ENCODE data around the gene OSBPL1A.

OSBPL1A gene

DNA sequence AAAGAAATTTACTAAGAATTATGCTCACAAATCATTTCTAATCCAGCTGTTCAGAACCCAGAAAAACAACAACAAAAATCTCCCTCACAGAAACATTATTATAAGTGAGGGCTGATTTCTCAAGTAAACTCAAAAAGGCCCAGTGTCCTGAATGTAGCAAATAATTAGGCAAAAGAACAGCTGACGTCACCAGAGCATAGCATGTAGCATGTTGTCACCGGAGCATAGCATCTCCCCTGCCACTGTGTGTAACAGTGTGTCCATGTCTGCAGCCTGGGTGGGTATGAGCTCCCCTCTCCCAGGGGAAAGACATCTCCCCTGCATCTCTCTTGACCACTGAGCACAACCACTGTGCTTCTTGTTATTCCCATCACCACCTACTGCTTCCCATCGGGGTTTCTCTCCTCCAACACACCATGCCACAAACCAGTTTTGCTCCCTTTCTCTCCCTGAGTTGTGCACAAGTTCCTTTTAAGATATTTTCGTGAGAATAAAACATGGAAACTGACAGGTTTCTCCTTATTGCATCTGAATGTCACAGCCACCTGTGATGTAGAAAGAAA is 132.0 kb downstream of the OSBPL1A start:
- no peak for DNase-seq

GRCh38 chr18:24263050-24263449 is 134.6 kb downstream of the OSBPL1A start:
- no peak for DNase-seq

- no peak for DNase-seq
These were observed 135.5 kb downstream of the OSBPL1A start for GRCh38 chr18:24262087-24262486.

- DNase-seq: no peak
These were observed 137.6 kb downstream of the OSBPL1A start for GRCh38 chr18:24259869-24260641.

DNA sequence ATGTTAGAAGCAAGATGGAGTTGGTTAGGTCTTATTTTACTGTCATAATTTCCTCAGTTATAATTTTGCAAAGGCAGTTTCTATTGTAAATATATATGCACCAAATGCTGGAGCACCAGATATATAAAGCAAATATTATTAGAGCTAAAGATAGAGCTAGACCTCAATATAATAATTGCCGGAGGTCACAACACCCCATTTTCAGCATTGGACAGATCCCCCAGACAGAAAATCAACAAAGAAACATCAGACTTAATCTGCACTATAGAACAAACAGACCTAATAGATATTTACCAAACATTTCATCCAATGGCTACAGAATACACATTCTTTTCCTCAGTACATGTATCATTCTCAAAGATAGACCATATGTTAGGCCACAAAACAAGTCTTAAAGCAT is 143.6 kb downstream of the OSBPL1A start:
- DNase-seq: no peak

DNA sequence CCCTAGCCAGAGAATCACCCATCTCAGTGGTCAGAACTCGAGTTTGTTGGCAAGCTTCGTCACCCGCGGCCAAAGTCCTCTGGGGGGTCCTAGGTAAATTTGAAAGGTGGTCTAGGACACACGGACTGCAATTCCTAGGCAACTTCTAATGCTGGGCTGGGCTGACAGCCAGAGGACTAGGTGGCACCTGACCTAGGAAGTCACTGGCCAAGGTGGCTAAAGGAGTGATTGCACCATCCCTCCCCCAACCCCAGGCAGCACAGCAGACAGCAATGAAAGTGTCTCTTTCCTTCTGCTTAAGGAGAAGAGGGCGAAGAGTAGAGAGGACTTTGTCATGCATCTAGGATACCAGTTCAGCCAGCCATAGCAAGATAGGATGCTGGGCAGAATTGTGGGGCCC is 147.9 kb downstream of the OSBPL1A start:
- DNase-seq: no peak

DNA sequence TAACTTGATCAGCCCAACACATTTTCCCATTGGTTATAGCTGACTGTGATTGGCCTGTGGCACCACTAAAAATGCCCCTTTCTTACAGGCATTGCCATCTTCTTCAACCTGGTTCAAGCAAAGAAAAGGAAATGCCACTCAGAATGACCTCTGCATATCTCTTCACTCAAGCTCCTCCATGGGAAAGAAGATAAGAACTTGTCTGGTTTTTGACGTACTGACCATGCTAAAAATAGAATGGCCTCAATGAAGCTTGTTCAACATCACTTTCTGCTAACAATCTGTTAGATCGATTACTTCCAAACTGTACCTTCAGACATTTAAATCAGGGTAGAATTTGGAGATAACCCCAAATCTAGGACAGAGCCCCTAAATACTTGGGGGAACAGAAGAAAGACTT is 149.3 kb downstream of the OSBPL1A start:
- no peak for DNase-seq

GRCh38 chr18:24246143-24246542 is 151.5 kb downstream of the OSBPL1A start:
- DNase-seq: no peak

DNA sequence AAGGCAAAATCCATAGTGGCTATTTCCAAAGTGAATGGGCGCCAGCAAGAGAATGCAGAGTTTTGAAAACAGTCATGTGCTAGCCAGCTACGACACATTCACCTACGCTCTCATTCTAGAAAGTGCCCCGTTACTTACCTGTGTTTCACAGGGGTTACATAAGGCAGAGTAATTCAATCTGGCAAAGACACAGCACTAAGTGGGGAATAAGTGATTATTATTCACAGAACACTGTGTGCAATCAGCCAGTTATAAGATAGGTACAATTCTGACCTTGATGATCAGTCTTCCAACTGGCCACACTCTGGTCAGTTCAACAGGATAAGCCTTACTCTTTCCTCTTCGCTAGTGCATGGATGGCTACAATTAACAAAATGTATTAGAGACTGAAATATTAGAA is 152.9 kb downstream of the OSBPL1A start:
- DNase-seq: no peak

GRCh38 chr18:24243677-24244076 is 153.9 kb downstream of the OSBPL1A start:
- DNase-seq: no peak

GRCh38 chr18:24239341-24239740 is 158.3 kb downstream of the OSBPL1A start:
- DNase-seq: no peak

- peak; percentile 87 for DNase-seq
These were observed 159.2 kb downstream of the OSBPL1A start for GRCh38 chr18:24238387-24238786.

DNA sequence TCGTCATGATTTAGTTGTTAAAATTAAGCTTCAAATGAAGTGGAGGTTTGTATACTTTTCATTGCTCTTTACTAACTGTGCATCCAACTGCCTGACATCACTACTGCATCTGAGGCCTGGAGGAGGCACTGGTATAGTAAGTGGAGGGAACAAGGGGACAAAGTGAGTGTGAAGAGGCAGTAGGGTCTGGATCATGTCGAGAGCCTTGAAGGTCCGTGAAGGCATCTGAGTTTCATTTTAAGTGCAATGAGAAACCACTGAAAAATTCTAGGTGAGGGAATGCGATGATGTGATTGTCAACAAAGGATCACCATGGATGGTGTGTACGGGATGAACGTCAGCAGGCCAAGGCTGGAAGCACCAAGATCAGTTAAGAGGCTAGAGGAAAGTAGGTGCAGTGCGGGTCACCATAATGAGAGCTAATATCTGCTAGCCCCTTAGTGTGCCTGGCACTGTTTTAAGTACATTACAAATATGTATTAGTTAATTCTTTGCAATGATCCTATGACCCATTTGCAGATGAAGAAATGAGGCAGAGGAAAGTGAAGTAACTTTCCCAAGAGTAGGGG is 162.7 kb downstream of the OSBPL1A start:
- DNase-seq: no peak

DNA sequence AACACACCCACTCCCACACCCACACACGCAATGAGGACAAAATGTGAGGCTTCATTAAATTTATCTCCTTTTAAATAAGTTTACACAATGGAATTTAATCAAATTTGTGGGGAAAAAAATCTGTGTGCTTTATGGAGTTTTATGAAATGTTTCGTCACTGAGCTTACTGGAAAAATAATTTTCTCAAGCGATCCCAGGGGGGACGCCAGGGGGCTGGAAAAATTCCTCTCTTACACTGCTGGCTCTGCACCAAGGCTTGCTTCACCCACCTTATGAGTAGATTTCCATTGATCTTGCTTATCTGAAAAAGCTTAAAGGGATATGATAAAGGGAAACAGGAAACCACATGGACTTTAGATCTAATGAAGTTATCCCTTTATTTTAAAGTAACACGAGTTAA is 163.3 kb downstream of the OSBPL1A start:
- DNase-seq: no peak

DNA sequence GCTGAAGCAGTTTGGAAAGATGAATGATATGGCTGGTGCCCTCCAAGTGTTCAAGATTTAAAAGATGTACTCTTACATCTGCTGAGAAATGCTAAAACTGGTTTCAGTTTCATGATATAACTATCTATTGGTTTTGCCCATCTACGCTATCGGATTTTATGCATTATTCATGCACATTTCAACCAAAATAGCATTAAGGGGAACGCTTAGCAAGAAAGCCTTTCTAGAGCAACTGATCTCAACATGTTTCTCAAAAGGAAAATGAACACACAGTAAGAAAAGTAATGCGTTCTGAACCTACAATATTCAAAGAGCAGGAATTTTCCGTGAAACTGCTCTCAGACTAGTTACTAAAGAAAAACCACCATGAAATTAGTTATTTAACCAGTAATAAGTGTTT is 164.8 kb downstream of the OSBPL1A start:
- no peak for DNase-seq

GRCh38 chr18:24231773-24232735 is 165.6 kb downstream of the OSBPL1A start:
- no peak for DNase-seq

DNA sequence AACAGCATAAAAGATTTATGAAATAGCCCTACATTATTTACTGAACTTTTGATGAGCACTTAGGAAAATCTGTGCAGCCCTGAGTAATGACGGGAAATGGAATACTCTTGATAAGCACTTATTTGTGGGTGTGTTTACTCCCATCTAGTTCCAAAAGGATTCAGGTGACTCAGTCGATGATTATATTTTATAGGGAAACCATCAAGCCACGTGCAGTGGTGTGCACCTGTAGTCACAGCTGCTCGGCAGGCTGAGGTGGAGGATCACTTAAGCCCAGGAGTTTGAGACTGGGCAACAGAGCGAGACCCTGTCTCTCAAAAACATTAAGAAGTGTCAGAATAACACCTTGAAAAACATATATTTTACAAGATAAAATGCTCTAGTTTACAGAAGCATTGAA is 166.9 kb downstream of the OSBPL1A start:
- DNase-seq: peak; percentile 23

DNA sequence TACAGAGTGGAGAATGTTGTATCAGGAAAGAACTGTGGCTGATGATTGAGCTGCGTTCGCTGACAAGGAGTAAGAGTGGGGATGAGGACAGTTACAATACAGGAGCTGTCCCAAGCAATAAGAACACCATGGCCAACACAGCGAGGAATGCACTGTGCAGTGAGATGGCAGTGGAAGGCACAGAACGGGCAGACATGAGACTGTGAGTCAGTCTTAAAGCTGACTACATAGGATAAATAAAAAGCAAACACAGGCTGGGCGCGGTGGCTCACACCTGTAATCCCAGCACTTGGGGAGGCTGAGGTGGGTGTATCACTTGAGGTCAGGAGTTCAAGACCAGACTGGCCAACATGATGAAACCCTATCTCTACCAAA is 169.0 kb downstream of the OSBPL1A start:
- DNase-seq: no peak

DNA sequence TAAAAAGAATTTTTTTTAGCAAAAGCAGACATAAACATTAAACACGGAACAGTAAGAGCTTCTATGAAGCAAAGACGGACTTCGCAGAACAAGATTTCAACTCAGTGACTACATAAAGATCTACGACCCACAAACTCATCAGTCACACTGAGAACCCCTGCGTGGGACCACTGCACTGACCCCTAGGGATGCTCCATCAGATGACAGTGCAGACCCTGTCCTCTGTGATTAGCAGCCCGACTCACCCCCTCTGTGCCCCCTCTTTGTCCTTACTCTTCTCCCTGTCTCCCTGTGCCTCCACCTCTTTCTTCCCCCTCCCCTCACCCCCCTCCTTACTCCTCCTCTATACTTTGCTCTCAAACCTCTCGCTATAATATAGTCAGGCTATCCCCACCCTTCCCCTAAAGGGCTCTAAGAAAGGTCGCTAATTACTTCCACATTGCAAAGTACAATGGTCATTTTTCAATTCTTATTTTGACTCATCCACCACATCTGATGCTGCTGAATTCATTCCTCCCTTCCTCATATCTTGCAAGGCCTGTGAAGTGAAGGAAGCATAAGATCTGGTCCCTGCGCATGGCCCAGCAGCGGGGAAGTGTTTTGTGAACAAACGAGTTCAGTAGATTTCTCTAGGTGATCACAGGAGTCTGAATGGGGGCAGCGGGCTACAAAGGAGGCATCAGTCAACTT is 169.5 kb downstream of the OSBPL1A start:
- DNase-seq: no peak

DNA sequence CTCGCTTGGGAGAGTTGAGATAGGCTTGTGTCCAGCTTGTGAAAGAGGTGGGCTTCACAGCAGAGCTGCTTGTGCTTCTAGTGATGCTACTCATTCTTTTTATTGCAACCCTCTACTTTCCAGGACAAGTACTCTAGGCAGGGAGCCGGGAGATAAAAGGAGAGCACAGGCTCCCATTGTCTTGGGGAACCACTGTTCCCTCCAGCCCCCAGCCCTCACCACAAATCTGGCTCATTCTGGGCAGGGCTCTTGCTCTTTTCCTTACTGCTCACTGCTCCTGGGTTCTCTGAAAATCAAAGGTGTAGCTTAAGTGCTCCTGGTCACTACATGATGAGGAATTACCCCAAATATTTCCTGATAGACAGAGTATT is 177.3 kb downstream of the OSBPL1A start:
- peak; percentile 81 for DNase-seq

GRCh38 chr18:24219561-24220317 is 177.9 kb downstream of the OSBPL1A start:
- peak; percentile 97 for DNase-seq

- no peak for DNase-seq
These were observed 182.7 kb downstream of the OSBPL1A start for GRCh38 chr18:24214913-24215312.

Data from NCI-H69 (cell line).